Keratinocyte (primary cell): ENCODE data around the gene SLC12A5. TPM values are rescaled to one million over a fixed set of nuclear protein-coding genes. Genes with fewer than 3 reads are reported as not detected.

Source experiments
- DNase-seq: peaks from one replicate; pipeline ENCODE4 v3.0.0-alpha.2; 2011; ENCODE audit warnings: low read depth, missing footprints, low spot score
- FAIRE-seq: peaks from 2 replicates; lab custom pipeline; 2011; peaks lifted over from hg19 to GRCh38; lab: Jason Lieb, UNC
- H2AFZ ChIP-seq: 2 replicates; pipeline ENCODE4 v1.6.0; 2012; ENCODE audit warnings: low read length, control low read depth, inconsistent platforms; ENCODE audit not compliant: control insufficient read depth
- H3K27ac ChIP-seq: 2 replicates; pipeline ENCODE4 v1.5.1; 2011; ENCODE audit warnings: low read length; ENCODE audit not compliant: control insufficient read depth, insufficient read depth
- H3K27me3 ChIP-seq: 3 replicates; pipeline ENCODE4 v1.6.0; 2011; ENCODE audit warnings: low read length; ENCODE audit not compliant: control insufficient read depth, insufficient read depth; ENCODE audit errors: extremely low read depth
- H3K36me3 ChIP-seq, 2 experiments: 2 replicates in 1 of 2; 3 replicates in 1 of 2; pipeline ENCODE4 v1.5.1; 2011; ENCODE audit warnings: low read length in 2 of 2, mild to moderate bottlenecking in 1 of 2; ENCODE audit not compliant: control insufficient read depth in 2 of 2, insufficient read depth in 2 of 2; ENCODE audit errors: extremely low read depth in 1 of 2
- H3K4me1 ChIP-seq: 3 replicates; pipeline ENCODE4 v1.5.1; 2011; ENCODE audit warnings: low read length; ENCODE audit not compliant: control insufficient read depth, insufficient read depth; ENCODE audit errors: extremely low read depth
- H3K4me2 ChIP-seq: 3 replicates; pipeline ENCODE4 v1.6.0; 2011; ENCODE audit warnings: low read depth, low read length; ENCODE audit not compliant: control insufficient read depth, insufficient read depth; ENCODE audit errors: extremely low read depth
- H3K4me3 ChIP-seq, 3 experiments: fragments of 200-600 bp in 1 of 3; sonication (generic) in 1 of 3; 2 replicates in 2 of 3; 3 replicates in 1 of 3; pipeline ENCODE4 v1.5.1; 2011 to 2016; ENCODE audit warnings: low read length in 3 of 3, mild to moderate bottlenecking in 3 of 3, control low read depth in 2 of 3, inconsistent platforms in 1 of 3, low read depth in 1 of 3, mixed read lengths in 1 of 3, mixed run types in 1 of 3, moderate library complexity in 1 of 3; ENCODE audit not compliant: control insufficient read depth in 2 of 3, insufficient read depth in 2 of 3; ENCODE audit errors: extremely low read depth in 1 of 3
- H3K79me2 ChIP-seq: 2 replicates; pipeline ENCODE4 v1.6.0; 2012; ENCODE audit warnings: low read length; ENCODE audit not compliant: control insufficient read depth, insufficient read depth
- H3K9ac ChIP-seq: 3 replicates; pipeline ENCODE4 v1.6.0; 2011; ENCODE audit warnings: low read length; ENCODE audit not compliant: control insufficient read depth, insufficient read depth; ENCODE audit errors: extremely low read depth
- H3K9me1 ChIP-seq: 3 replicates; pipeline ENCODE4 v1.6.0; 2011; ENCODE audit warnings: low read length; ENCODE audit not compliant: control insufficient read depth, insufficient read depth; ENCODE audit errors: extremely low read depth
- H3K9me3 ChIP-seq: 2 replicates; pipeline ENCODE4 v1.5.1; 2012; ENCODE audit warnings: low read depth, low read length; ENCODE audit not compliant: control insufficient read depth
- H4K20me1 ChIP-seq: 3 replicates; pipeline ENCODE4 v1.6.0; 2011; ENCODE audit warnings: low read length; ENCODE audit not compliant: control insufficient read depth, insufficient read depth; ENCODE audit errors: extremely low read depth
- EZH2 ChIP-seq: IDR thresholded peaks from one replicate; pipeline ENCODE4 v1.6.1; 2012; ENCODE audit warnings: inconsistent platforms, mild to moderate bottlenecking, low read length, moderate library complexity
- dilution Hi-C: fragments of 300-500 bp; cut with MboI; formaldehyde crosslinking; loops from one replicate; pipeline ENCODE4 v1.7.0; 2020; ENCODE audit warnings: low sequenced_read_pairs; ENCODE audit not compliant: extremely low pct_ligation_motif_present
- polyA plus RNA-seq, 5 experiments: library from polyadenylated mRNA; depleted of rRNA in 3 of 5; stranded (reverse) in 3 of 5; stranded (forward) in 1 of 5; unstranded in 1 of 5; fragments of >200 nt; gene quantifications; 1 replicate in 1 of 5; 2 replicates in 3 of 5; 3 replicates in 1 of 5; pipeline versions ENCODE4 v1.2.1 to v1.2.3, GENCODE V29; 2011 to 2012; ENCODE audit warnings: missing spikeins in 2 of 5, low read depth in 1 of 5, low replicate concordance in 1 of 5
- TF ChIP-seq, protein P1 (sequence below), 3 experiments: IDR thresholded peaks in 1 of 3; conservative IDR thresholded peaks in 1 of 3; optimal IDR thresholded peaks in 1 of 3; 2 replicates in 2 of 3; 3 replicates in 1 of 3; pipeline versions ENCODE3 to v1.5.1; 2011; ENCODE audit warnings: low read length in 3 of 3, mild to moderate bottlenecking in 3 of 3, moderate library complexity in 2 of 3, control low read depth in 1 of 3, inconsistent platforms in 1 of 3; ENCODE audit not compliant: insufficient read depth in 2 of 3; ENCODE audit errors: extremely low read depth in 1 of 3

SLC12A5 gene
- polyA plus RNA-seq, 1 donor (not counting 4 experiments of a cell fraction or from before 2014, with no cell fraction given) = not detected

DNA sequence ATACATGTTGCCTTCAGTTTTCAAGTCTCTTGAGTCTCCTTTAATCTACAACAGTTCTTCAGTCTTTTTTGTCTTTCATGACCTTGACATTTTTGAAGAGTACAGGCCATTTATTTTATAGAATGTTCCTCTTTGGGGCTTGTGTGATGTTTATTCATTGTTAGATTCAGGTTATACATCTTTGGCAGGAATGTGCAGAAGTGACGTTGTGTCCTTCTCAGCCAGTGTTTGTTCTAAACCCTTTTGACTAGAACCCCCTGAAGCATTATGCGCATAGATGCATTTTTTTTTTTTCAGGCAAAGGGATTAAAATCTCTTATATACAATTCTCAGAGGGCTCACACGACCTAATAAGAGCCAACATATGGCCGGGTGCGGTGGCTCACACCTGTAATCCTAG is 72.0 kb downstream of the SLC12A5 start:
- dilution Hi-C loops = no loop called here

GRCh38 chr20:46101957-46102356 is 72.9 kb downstream of the SLC12A5 start:
- Histone ChIP-seq H3K4me3 (no peak overlapping the region), H3K79me2 (no peaks in the 10 kb centered on the region), H3K9me1 (no peaks in the 10 kb centered on the region), H3K9me3 (no peaks in the 10 kb centered on the region), H3K36me3 (no peaks in the 10 kb centered on the region), H2AFZ (no peak overlapping the region), H3K27ac (no peak overlapping the region), H3K4me2 (no peak overlapping the region), H3K27me3 (peaks cover 31% of the 10 kb centered on the region), H3K9ac (no peak overlapping the region), H3K4me1 (no peaks in the 10 kb centered on the region), H4K20me1 (no peaks in the 10 kb centered on the region)
- dilution Hi-C loops = no loop called here
- TF ChIP-seq, protein P1, sequence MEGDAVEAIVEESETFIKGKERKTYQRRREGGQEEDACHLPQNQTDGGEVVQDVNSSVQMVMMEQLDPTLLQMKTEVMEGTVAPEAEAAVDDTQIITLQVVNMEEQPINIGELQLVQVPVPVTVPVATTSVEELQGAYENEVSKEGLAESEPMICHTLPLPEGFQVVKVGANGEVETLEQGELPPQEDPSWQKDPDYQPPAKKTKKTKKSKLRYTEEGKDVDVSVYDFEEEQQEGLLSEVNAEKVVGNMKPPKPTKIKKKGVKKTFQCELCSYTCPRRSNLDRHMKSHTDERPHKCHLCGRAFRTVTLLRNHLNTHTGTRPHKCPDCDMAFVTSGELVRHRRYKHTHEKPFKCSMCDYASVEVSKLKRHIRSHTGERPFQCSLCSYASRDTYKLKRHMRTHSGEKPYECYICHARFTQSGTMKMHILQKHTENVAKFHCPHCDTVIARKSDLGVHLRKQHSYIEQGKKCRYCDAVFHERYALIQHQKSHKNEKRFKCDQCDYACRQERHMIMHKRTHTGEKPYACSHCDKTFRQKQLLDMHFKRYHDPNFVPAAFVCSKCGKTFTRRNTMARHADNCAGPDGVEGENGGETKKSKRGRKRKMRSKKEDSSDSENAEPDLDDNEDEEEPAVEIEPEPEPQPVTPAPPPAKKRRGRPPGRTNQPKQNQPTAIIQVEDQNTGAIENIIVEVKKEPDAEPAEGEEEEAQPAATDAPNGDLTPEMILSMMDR (optimal IDR thresholded peaks at IDR 0.05 in 1 of 3, IDR thresholded peaks at IDR 0.05 in 1 of 3, conservative IDR thresholded peaks at IDR 0.05 in 1 of 3; ENCODE audit: extremely low read depth in 1 of 3, insufficient read depth in 2 of 3, low read length in 3 of 3) = no peak
- TF ChIP-seq EZH2 = no peak
- no peak for DNase-seq
- FAIRE-seq = no peak

More for the DNA sequence above, 72.0 kb downstream of the SLC12A5 start:
- no peak for FAIRE-seq
- Histone ChIP-seq H3K27me3 (peaks cover 31% of the 10 kb centered on the region), H3K9me3 (no peaks in the 10 kb centered on the region), H3K27ac (no peak overlapping the region), H3K79me2 (no peaks in the 10 kb centered on the region), H3K4me2 (no peak overlapping the region), H3K36me3 (no peaks in the 10 kb centered on the region), H3K9me1 (no peaks in the 10 kb centered on the region), H2AFZ (no peak overlapping the region), H3K9ac (no peak overlapping the region), H3K4me3 (no peak overlapping the region), H4K20me1 (no peaks in the 10 kb centered on the region), H3K4me1 (no peaks in the 10 kb centered on the region)
- TF ChIP-seq, protein P1 (optimal IDR thresholded peaks at IDR 0.05 in 1 of 3, IDR thresholded peaks at IDR 0.05 in 1 of 3, conservative IDR thresholded peaks at IDR 0.05 in 1 of 3; ENCODE audit: extremely low read depth in 1 of 3, insufficient read depth in 2 of 3, low read length in 3 of 3) = no peak
- TF ChIP-seq EZH2 = no peak
- DNase-seq = no peak
